Measurements from ENCODE around the gene SLC30A1.

DNA sequence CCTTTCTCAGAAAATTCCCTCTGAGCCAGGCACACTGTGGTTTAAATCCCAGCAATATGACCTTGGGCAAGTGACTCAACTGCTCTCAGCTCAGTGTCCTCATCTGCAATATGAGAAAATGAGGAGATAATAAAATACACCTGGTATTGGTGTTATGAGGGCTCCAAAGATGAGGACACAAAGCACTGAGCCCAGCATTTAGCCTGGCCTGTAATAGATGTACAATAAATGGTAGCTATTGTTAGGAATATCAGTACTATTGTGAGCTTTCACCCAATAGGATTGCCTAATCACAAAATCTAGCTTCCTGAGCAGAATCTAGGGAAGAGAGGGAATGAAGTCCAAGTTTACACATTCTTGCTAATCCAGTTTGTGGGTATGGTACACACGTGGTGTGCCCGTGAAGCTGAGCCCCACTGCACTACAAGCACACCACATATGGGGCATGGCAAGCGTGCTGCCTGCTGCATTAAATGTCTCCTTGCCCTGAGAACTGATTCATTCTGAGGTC lies 24.3 kb upstream of the SLC30A1 start:
- no peak for TF ChIP-seq EZH2 (IDR thresholded peaks at IDR 0.05; ENCODE audit: low read length, missing control alignments)
- TF ChIP-seq, protein P1, sequence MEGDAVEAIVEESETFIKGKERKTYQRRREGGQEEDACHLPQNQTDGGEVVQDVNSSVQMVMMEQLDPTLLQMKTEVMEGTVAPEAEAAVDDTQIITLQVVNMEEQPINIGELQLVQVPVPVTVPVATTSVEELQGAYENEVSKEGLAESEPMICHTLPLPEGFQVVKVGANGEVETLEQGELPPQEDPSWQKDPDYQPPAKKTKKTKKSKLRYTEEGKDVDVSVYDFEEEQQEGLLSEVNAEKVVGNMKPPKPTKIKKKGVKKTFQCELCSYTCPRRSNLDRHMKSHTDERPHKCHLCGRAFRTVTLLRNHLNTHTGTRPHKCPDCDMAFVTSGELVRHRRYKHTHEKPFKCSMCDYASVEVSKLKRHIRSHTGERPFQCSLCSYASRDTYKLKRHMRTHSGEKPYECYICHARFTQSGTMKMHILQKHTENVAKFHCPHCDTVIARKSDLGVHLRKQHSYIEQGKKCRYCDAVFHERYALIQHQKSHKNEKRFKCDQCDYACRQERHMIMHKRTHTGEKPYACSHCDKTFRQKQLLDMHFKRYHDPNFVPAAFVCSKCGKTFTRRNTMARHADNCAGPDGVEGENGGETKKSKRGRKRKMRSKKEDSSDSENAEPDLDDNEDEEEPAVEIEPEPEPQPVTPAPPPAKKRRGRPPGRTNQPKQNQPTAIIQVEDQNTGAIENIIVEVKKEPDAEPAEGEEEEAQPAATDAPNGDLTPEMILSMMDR (conservative IDR thresholded peaks at IDR 0.05 in 1 of 2, IDR thresholded peaks at IDR 0.05 in 1 of 2; ENCODE audit: low read depth in 1 of 2, low read length in 2 of 2) = no peak
